Ishikawa (cell line): ENCODE measurements around the gene CCSER1.

Experiments
- CEBPB ChIP-seq: IDR thresholded peaks from 2 replicates; pipeline ENCODE4 v1.6.1; 2012
- EP300 ChIP-seq: IDR thresholded peaks from 2 replicates; pipeline ENCODE4 v1.6.1; 2012; ENCODE audit warnings: borderline replicate concordance
- TAF1 ChIP-seq: IDR thresholded peaks from 2 replicates; pipeline ENCODE4 v1.6.1; 2012; ENCODE audit warnings: low read depth, mild to moderate bottlenecking
- TEAD4 ChIP-seq: IDR thresholded peaks from 2 replicates; pipeline ENCODE4 v1.6.1; 2012
- YY1 ChIP-seq: IDR thresholded peaks from 2 replicates; pipeline ENCODE4 v1.6.1; 2012; ENCODE audit warnings: low read depth
- TF ChIP-seq, protein P1 (sequence below): IDR thresholded peaks from 2 replicates; pipeline ENCODE4 v1.6.1; 2012; ENCODE audit warnings: low read depth, mild to moderate bottlenecking
- TF ChIP-seq, protein P2 (sequence below): IDR thresholded peaks from 2 replicates; pipeline ENCODE4 v1.6.1; 2012

GRCh38 chr4:91035276-91035675 lies 908.1 kb downstream of the CCSER1 start:
- TF ChIP-seq, protein P1, sequence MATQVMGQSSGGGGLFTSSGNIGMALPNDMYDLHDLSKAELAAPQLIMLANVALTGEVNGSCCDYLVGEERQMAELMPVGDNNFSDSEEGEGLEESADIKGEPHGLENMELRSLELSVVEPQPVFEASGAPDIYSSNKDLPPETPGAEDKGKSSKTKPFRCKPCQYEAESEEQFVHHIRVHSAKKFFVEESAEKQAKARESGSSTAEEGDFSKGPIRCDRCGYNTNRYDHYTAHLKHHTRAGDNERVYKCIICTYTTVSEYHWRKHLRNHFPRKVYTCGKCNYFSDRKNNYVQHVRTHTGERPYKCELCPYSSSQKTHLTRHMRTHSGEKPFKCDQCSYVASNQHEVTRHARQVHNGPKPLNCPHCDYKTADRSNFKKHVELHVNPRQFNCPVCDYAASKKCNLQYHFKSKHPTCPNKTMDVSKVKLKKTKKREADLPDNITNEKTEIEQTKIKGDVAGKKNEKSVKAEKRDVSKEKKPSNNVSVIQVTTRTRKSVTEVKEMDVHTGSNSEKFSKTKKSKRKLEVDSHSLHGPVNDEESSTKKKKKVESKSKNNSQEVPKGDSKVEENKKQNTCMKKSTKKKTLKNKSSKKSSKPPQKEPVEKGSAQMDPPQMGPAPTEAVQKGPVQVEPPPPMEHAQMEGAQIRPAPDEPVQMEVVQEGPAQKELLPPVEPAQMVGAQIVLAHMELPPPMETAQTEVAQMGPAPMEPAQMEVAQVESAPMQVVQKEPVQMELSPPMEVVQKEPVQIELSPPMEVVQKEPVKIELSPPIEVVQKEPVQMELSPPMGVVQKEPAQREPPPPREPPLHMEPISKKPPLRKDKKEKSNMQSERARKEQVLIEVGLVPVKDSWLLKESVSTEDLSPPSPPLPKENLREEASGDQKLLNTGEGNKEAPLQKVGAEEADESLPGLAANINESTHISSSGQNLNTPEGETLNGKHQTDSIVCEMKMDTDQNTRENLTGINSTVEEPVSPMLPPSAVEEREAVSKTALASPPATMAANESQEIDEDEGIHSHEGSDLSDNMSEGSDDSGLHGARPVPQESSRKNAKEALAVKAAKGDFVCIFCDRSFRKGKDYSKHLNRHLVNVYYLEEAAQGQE, result no peak
- TF ChIP-seq, protein P2, sequence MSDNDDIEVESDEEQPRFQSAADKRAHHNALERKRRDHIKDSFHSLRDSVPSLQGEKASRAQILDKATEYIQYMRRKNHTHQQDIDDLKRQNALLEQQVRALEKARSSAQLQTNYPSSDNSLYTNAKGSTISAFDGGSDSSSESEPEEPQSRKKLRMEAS, result no peak
- TF ChIP-seq EP300, result no peak
- TF ChIP-seq YY1, result no peak
- no peak for TF ChIP-seq CEBPB
- TF ChIP-seq TEAD4, result no peak
- TF ChIP-seq TAF1, result no peak
